ENCODE data around the gene LRRC10B.

DNA sequence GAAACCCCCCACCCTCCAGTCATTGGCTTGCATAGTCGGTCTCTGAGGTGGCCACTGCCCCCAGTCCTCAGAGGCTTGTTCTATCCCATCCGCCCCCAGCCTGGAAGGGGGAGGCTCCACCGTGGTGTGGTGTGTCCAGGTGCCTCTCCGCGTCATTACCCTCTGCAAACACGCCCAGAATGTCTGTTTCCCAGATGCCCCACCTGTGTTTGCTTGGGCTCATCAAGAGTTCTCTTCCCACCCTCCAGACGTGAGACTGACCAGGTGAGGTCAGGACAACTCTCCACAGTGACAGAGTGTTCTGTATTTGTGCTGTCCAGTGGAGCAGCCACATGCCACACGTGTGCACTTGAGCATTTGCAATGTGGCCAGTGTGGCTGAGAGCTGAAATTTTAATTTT, 24.9 kb downstream of the LRRC10B start:
- TF ChIP-seq SUZ12 (IDR thresholded peaks at IDR 0.05; ENCODE audit: extremely low read depth, insufficient read depth, insufficient read length) (no peak), YY1 (IDR thresholded peaks at IDR 0.05; ENCODE audit: insufficient read depth, insufficient read length) (no peak)
